Measurements from ENCODE around the gene EPSTI1. TPM values are rescaled to one million over a fixed set of nuclear protein-coding genes. Genes with fewer than 3 reads are reported as not detected.

The EPSTI1 gene
- total and polyA plus RNA-seq, 8 donors: 3.5 to 115 (median 5.2) TPM; not detected in 1

GRCh38 chr13:42880056-42880605 lies 111.9 kb downstream of the EPSTI1 start:
- H3K27me3 ChIP-seq: no peaks in the 10 kb centered on the region
- no peak overlapping the region for H3K4me3 ChIP-seq
- no peak for TF ChIP-seq POLR2AphosphoS5 (IDR thresholded peaks at IDR 0.05)
- TF ChIP-seq, protein P1, sequence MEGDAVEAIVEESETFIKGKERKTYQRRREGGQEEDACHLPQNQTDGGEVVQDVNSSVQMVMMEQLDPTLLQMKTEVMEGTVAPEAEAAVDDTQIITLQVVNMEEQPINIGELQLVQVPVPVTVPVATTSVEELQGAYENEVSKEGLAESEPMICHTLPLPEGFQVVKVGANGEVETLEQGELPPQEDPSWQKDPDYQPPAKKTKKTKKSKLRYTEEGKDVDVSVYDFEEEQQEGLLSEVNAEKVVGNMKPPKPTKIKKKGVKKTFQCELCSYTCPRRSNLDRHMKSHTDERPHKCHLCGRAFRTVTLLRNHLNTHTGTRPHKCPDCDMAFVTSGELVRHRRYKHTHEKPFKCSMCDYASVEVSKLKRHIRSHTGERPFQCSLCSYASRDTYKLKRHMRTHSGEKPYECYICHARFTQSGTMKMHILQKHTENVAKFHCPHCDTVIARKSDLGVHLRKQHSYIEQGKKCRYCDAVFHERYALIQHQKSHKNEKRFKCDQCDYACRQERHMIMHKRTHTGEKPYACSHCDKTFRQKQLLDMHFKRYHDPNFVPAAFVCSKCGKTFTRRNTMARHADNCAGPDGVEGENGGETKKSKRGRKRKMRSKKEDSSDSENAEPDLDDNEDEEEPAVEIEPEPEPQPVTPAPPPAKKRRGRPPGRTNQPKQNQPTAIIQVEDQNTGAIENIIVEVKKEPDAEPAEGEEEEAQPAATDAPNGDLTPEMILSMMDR (IDR thresholded peaks at IDR 0.05): no peak
- peak in 1 of 2 donors; percentile 47 for DNase-seq
- H3K9me3 ChIP-seq: no peaks in the 10 kb centered on the region
- no peak overlapping the region for H3K27ac ChIP-seq
- 52 to 71% (median 62%) methylated on average over 8 of the region's 8 CpGs for whole genome bisulfite sequencing, 5 donors
- H3K4me1 ChIP-seq: peaks cover 0 to 11% (median 4%) of the 10 kb centered on the region in 4 donors
- H3K36me3 ChIP-seq: no peaks in the 10 kb centered on the region
- intact Hi-C loops (cut with DNase I; ENCODE audit: low total_unique reads): no loop called here

GRCh38 chr13:42878721-42879120 lies 113.3 kb downstream of the EPSTI1 start:
- H3K27me3 ChIP-seq: no peaks in the 10 kb centered on the region
- H3K36me3 ChIP-seq: no peaks in the 10 kb centered on the region
- H3K4me3 ChIP-seq: no peak overlapping the region
- H3K27ac ChIP-seq: no peak overlapping the region
- no peaks in the 10 kb centered on the region for H3K9me3 ChIP-seq
- H3K4me1 ChIP-seq: peaks cover 0 to 9% (median under 1%) of the 10 kb centered on the region in 4 donors
- TF ChIP-seq EP300 (IDR thresholded peaks at IDR 0.05) (no peak), POLR2AphosphoS5 (IDR thresholded peaks at IDR 0.05) (no peak), POLR2A (IDR thresholded peaks at IDR 0.05) (no peak)
- TF ChIP-seq, protein P1 (IDR thresholded peaks at IDR 0.05): no peak
- intact Hi-C loops (cut with DNase I; ENCODE audit: low total_unique reads): no loop called here
- WGBS, 5 donors: 80 to 93% (median 91%) methylated on average over 3 of the region's 3 CpGs
- DNase-seq: no peak

DNA sequence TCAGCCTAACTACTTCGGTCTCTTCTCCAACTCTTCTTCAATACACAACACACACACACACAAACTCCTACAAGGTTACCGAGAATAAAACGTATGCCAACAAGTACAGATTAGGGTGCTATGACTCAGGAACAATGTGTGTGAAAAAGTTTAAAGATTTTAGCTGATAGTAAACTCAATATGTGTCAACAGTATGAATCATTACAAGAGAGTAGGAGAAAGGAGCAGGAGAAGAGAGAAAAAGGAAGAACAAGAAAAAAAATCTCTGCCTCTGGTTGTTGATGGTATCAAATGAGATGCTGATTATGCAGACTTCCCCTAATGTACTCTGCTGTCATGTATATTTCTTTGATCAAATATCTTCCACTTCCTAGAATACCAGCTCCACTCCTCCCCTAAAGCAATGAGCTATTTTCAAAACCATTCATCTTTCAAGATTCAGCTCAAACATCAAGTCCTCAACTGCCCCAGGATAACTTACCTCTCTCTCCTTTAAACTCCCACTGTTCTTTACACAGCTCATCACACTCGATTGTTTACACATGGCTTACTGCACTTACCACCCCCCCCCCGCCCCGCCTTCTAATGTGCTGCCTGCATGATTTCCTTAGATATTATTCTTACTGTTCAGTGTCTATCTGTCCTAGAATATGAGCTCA lies 115.0 kb downstream of the EPSTI1 start:
- no peak for DNase-seq
- no peak overlapping the region for H3K4me3 ChIP-seq
- TF ChIP-seq POLR2AphosphoS5 (IDR thresholded peaks at IDR 0.05) (no peak), EP300 (IDR thresholded peaks at IDR 0.05) (no peak), POLR2A (IDR thresholded peaks at IDR 0.05) (no peak)
- TF ChIP-seq, protein P1 (IDR thresholded peaks at IDR 0.05): no peak
- no peaks in the 10 kb centered on the region for H3K36me3 ChIP-seq
- no peaks in the 10 kb centered on the region for H3K27me3 ChIP-seq
- WGBS, 5 donors: 34 to 59% (median 43%) methylated on average over 6 of the region's 6 CpGs
- H3K9me3 ChIP-seq: no peaks in the 10 kb centered on the region
- intact Hi-C loops (cut with DNase I; ENCODE audit: low total_unique reads): no loop called here
- peaks cover 0 to 7% (median 0%) of the 10 kb centered on the region in 4 donors for H3K4me1 ChIP-seq
- H3K27ac ChIP-seq: peak overlapping the region in 1 of 5 donors; percentile 1

DNA sequence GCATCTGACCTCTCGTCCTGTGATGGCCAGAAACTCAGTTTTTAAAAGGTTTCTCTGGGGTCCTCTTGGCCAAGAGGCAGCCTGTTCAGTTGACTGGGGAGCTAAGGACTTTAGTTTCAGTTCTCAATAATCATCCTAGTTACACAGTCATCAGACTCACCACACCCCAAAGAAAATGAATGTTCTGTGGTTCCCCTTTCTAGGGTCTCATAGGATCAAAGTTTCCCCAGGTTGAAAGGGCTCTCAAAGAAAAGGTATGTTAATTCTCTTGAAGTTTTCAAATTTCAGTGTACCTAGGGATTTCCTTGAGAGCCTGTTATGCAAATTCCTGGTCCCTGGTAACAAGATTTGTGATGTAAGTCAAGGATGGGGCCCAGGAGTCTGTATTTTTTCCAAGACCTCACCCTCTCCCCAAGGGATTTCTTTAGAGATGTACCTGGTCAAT lies 115.7 kb downstream of the EPSTI1 start:
- intact Hi-C loops (cut with DNase I; ENCODE audit: low total_unique reads): no loop called here
- Histone ChIP-seq H3K9me3 (no peaks in the 10 kb centered on the region), H3K36me3 (no peaks in the 10 kb centered on the region), H3K4me3 (no peak overlapping the region), H3K27ac (no peak overlapping the region), H3K4me1 (peaks cover 0 to 7% (median 0%) of the 10 kb centered on the region in 4 donors), H3K27me3 (no peaks in the 10 kb centered on the region)
- 31 to 57% (median 46%) methylated on average over 1 of the region's 1 CpG for WGBS, 5 donors
- TF ChIP-seq, protein P1 (IDR thresholded peaks at IDR 0.05): no peak
- TF ChIP-seq POLR2A (IDR thresholded peaks at IDR 0.05) (no peak), EP300 (IDR thresholded peaks at IDR 0.05) (no peak), POLR2AphosphoS5 (IDR thresholded peaks at IDR 0.05) (no peak)
- no peak for DNase-seq
